ENCODE data around the gene ZNF584.

The ZNF584 gene

DNA sequence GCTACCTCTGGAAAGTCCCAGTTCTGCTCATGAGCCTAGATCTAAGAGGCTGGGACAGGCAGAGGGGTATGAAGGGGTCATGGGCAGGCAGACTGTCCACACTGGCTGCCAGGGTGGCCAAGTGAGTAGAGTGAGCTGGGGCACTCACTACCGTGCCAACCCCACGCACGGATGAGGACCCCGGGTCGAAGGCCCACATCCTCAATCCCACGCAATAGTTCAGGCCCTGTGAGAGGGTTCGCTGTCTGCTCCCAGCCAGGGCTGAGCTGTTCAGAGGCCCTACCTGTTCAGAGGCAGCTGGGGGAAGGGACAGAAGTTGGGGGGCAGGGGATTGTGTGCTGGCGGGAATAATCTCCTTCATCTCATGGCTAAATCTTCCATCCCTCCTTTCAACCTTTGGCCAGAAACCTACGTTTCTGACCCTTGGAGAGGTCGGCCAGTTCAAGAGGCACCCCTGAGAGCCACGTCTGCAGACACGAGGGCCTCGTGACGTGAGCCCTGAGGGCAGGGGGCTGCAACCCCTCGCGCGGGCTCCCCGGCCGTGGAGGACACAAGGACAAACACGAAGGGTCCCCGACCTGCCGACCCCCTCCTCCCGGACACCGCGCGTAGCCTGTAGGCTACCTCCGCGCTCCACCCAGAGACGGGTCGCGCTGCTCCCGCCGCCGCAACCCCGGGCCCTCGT lies 22.4 kb upstream of the ZNF584 start:
- Histone ChIP-seq H3K9me3 (ENCODE audit: control insufficient read depth, insufficient read depth, low read length) (no peaks in the 10 kb centered on the region), H3K4me1 (ENCODE audit: control insufficient read depth, low read length) (peaks cover 44% of the 10 kb centered on the region), H3K27me3 (ENCODE audit: control insufficient read depth, low read length) (no peaks in the 10 kb centered on the region), H3F3A (ENCODE audit: control insufficient read depth, insufficient read depth) (peaks cover 11% of the 10 kb centered on the region), H3K27ac (ENCODE audit: low read depth, low read length) (peak overlapping the region; percentile 82), H3K9me2 (replicated peaks; ENCODE audit: control insufficient read depth, low read length) (no peaks in the 10 kb centered on the region), H4K20me1 (ENCODE audit: control insufficient read depth, insufficient read depth, low read depth, low read length) (peaks cover 14% of the 10 kb centered on the region), H3K4me2 (ENCODE audit: low read length) (peak overlapping the region; percentile 98), H3K4me3 (ENCODE audit: low read length) (peak overlapping the region; percentile 88), H3K36me3 (ENCODE audit: control insufficient read depth, low read length) (peaks cover 35% of the 10 kb centered on the region), H3K79me2 (ENCODE audit: control insufficient read depth, low read length) (peaks cover 69% of the 10 kb centered on the region)
- TF ChIP-seq EZH2phosphoT487 (IDR thresholded peaks at IDR 0.05; ENCODE audit: borderline replicate concordance, low read length) (no peak), CTCF (IDR thresholded peaks at IDR 0.05; ENCODE audit: low read depth, low read length, poor library complexity, severe bottlenecking) (no peak)

DNA sequence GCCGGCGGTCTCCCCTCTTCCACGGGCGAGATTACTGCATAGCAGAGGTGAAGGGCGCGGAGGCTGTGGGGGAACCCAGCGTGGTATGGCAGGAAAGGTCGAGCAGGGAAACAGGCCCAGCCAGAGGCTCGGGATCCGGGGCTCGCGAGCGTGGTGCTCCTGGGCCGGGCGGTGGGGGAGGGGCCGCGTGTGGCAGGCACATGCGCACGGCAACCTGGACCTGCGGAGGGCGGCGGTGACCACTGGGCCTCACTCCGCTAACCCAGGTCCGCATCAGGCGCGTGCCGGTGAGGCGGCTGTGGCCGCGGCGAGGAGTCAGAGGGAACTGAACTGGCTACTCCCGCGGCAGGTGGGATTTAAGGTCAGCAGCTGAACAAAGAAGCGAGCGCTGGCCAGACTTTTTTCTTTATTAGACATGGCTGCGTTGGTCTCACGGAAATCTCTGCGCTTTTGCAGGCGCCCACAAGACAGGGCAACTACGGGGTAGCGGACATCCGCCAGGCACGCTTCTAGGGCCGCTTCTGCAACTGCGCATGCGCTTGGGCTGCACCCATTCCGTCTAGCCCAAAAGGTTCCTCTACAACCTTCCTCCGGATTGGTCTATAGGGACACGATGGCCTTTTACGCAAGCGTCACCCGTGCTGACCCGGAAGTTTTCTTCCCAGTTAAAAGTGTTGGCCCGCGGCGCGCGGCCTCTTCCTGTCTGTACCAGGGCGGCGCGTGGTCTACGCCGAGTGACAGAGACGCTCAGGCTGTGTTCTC lies 21.7 kb upstream of the ZNF584 start, which contains the start of gene RPS5:
RPS5 (plus strand) TSS at position 694 of the 762 bp plus-strand sequence. CDS start 869 bp downstream, outside the sequence.
- TF ChIP-seq CTCF (IDR thresholded peaks at IDR 0.05; ENCODE audit: low read depth, low read length, poor library complexity, severe bottlenecking) (no peak), EZH2phosphoT487 (IDR thresholded peaks at IDR 0.05; ENCODE audit: borderline replicate concordance, low read length) (no peak)
- Histone ChIP-seq H3K79me2 (ENCODE audit: control insufficient read depth, low read length) (peaks cover 69% of the 10 kb centered on the region), H3K4me1 (ENCODE audit: control insufficient read depth, low read length) (peaks cover 44% of the 10 kb centered on the region)

DNA sequence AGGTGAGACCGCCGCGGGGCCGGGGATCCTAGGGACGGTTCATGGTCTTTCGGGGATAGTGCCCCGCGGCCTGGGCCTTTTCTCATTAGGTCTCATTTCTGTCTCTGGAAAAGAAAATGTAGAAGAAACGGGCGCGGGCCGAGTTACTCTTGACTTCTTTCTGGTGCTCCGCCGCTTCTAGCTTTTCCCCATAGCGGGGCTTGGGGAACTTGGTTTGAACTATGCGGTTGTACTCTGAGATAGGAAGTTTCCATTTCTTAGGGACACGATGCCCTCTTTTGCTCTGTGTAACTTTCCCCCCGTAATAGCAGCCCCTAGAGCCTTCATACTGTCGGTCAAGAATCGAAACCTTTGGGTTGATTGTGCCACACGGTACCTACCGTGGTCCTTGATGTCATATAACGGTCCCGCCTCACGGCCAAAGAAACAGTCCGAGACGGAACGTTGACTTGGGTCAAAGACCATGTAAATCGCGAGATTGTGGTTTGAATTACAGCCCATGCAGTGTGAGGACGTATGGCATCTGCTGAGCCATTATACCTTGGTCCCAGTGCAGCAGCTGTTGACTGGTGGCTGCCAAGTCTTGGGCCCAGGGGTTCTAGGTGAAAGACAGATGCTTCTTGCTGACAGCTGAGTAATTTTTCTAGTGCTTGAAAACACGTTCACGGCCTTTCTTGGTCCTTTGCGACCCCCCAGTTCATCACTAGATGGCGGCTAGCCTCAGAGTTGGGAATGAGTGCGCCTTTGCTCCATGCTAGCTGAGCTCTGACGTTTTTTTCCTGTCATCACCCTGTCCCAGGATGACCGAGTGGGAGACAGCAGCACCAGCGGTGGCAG lies 20.9 kb upstream of the ZNF584 start:
- Histone ChIP-seq H3K4me1 (ENCODE audit: control insufficient read depth, low read length) (peaks cover 37% of the 10 kb centered on the region), H3K27me3 (ENCODE audit: control insufficient read depth, low read length) (no peaks in the 10 kb centered on the region), H3K9me2 (replicated peaks; ENCODE audit: control insufficient read depth, low read length) (no peaks in the 10 kb centered on the region), H3F3A (ENCODE audit: control insufficient read depth, insufficient read depth) (peaks cover 18% of the 10 kb centered on the region), H3K9me3 (ENCODE audit: control insufficient read depth, insufficient read depth, low read length) (no peaks in the 10 kb centered on the region), H3K4me2 (ENCODE audit: low read length) (peak overlapping the region; percentile 73), H4K20me1 (ENCODE audit: control insufficient read depth, insufficient read depth, low read depth, low read length) (peaks cover 14% of the 10 kb centered on the region), H3K79me2 (ENCODE audit: control insufficient read depth, low read length) (peaks cover 70% of the 10 kb centered on the region), H3K4me3 (ENCODE audit: low read length) (peak overlapping the region; percentile 88), H3K27ac (ENCODE audit: low read depth, low read length) (peak overlapping the region; percentile 82), H3K36me3 (ENCODE audit: control insufficient read depth, low read length) (peaks cover 50% of the 10 kb centered on the region)
- peak; percentile 45 for TF ChIP-seq CTCF (IDR thresholded peaks at IDR 0.05; ENCODE audit: low read depth, low read length, poor library complexity, severe bottlenecking)
- TF ChIP-seq EZH2phosphoT487 (IDR thresholded peaks at IDR 0.05; ENCODE audit: borderline replicate concordance, low read length): no peak

More for the DNA sequence above, 21.7 kb upstream of the ZNF584 start, which contains the start of gene RPS5:
- H3K36me3 ChIP-seq (ENCODE audit: control insufficient read depth, low read length): peaks cover 42% of the 10 kb centered on the region
- H3K4me3 ChIP-seq (ENCODE audit: low read length): peak within 1 kb of the TSS; percentile 88
- no peaks in the 10 kb centered on the region for H3K9me2 ChIP-seq (replicated peaks; ENCODE audit: control insufficient read depth, low read length)
- peaks cover 14% of the 10 kb centered on the region for H4K20me1 ChIP-seq (ENCODE audit: control insufficient read depth, insufficient read depth, low read depth, low read length)
- peaks cover 13% of the 10 kb centered on the region for H3F3A ChIP-seq (ENCODE audit: control insufficient read depth, insufficient read depth)
- no peaks in the 10 kb centered on the region for H3K9me3 ChIP-seq (ENCODE audit: control insufficient read depth, insufficient read depth, low read length)
- H3K27me3 ChIP-seq (ENCODE audit: control insufficient read depth, low read length): no peaks in the 10 kb centered on the region
- H3K4me2 ChIP-seq (ENCODE audit: low read length): peak within 1 kb of the TSS; percentile 98
- H3K27ac ChIP-seq (ENCODE audit: low read depth, low read length): peak within 1 kb of the TSS; percentile 82
